Lower leg skin (tissue), 4 donors: Measurements from ENCODE around the gene ODC1. TPM values are rescaled to one million over a fixed set of nuclear protein-coding genes. Genes with fewer than 3 reads are reported as not detected.
"Not testable (repeated sequence)": the region's sequence is repeated elsewhere in the genome, so short reads cannot be mapped to it uniquely, and the experiment has no call there.

Experiments
- DNase-seq, 2 donors: peaks; one replicate each; pipeline ENCODE4 v3.0.0-alpha.2; 2019; ENCODE audit warnings: low spot score in 2 of 2
- H3K4me3 ChIP-seq: fragments of 200-600 bp; sonication (generic); 2 replicates; pipeline ENCODE4 v1.5.1; 2017; ENCODE audit warnings: mild to moderate bottlenecking, low read depth; ENCODE audit not compliant: poor library complexity, severe bottlenecking
- CTCF ChIP-seq, 3 donors: fragments of 450-650 bp; IDR thresholded peaks; one replicate each; pipeline ENCODE4 v1.5.1; 2016; ENCODE audit warnings: antibody characterized with exemption in 3 of 3, mild to moderate bottlenecking in 3 of 3, moderate library complexity in 2 of 3
- POLR2A ChIP-seq, 2 donors: fragments of 450-650 bp; IDR thresholded peaks; one replicate each; pipeline ENCODE4 v1.6.1; 2016 to 2017; ENCODE audit warnings: antibody characterized with exemption in 2 of 2, mild to moderate bottlenecking in 1 of 2, moderate library complexity in 1 of 2
- WGBS, 2 donors: methylation state at CpG; one replicate each; pipeline ENCODE4 v1.1.5; 2018; 5-methylcytosine and 5-hydroxymethylcytosine counted together
- intact Hi-C: fragments of 100-400 bp; cut with DNase I; formaldehyde crosslinking; loops from one replicate; pipeline ENCODE4 v1.15.0; 2023; ENCODE audit warnings: low total_unique reads
- total RNA-seq, 4 donors: library from RNA; depleted of rRNA; stranded (reverse); fragments of >200 nt; gene quantifications; one replicate each; pipeline ENCODE4 v1.1.0, GENCODE V29; 2016

The ODC1 gene
- total RNA-seq, 4 donors from 2014 or later = 11.5 to 19.7 (median 17.8) TPM

DNA sequence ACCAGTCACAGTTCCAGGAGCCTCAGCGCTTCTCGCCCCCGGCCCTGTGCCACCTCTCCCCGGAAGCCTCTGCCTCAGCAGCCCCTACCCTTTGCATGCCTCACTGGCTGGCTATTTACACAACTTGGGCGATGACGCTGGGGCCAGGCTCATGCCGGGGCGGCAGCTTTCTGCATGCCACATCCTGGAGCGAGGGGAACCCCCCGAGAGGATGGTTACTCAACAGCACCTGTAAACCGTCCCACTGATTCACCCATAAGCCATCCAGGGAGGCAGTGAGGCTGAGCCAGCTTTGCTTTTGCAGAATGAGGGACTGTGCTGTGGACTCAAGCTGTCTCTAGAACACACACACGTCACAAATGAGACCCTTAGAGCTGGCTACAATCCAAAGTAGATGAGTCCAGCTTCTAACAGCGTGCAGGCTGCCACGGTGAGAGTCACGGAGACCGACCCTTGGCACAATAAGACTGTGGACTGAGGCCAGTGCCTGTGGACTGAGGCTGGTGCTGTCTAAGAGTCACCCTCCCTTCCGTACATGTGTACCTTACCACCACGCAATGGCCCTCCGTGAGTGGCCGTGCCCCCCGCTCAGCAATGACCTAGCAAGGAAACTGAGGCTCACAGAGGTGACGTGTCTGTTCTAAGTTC is 45.6 kb upstream of the ODC1 start:
- 48 to 56% methylated on average over 22 of the region's 22 CpGs for WGBS, 2 donors
- intact Hi-C loops = no loop called here
- no peak for TF ChIP-seq CTCF (IDR thresholded peaks at IDR 0.05)
- TF ChIP-seq POLR2A (IDR thresholded peaks at IDR 0.05) = no peak
- H3K4me3 ChIP-seq = no peak overlapping the region
- peak; percentile 69 to 89 for DNase-seq

DNA sequence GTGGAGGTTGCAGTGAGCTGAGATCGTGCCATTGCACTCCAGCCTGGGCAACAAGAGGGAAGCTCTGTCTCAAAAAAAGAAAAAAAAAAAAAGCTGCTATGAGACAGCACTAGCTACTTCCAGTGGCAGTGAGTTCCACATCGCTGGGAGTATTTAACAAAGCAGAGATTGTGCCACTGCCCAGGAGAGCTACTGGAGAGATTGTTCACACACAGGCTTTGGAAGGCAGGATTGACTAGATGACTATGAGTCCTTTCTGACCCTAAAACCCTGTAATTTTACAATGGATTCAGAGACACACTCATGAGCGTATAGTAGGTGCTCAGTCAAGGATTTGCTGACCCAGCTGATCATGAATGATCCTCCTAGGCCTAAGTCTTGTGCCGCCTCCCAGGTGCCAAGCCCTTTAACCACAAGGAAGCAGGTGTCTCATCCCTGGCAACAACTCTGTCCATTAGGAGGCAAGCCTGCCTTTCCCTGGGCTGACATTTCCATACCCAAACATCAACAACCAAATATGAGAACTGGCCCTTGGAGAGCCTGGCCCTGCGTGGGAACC is 45.0 kb upstream of the ODC1 start:
- no peak overlapping the region for H3K4me3 ChIP-seq
- DNase-seq = peak in 1 of 2 donors; percentile 28
- no peak for TF ChIP-seq CTCF (IDR thresholded peaks at IDR 0.05)
- TF ChIP-seq POLR2A (IDR thresholded peaks at IDR 0.05) = no peak
- 68 to 81% methylated on average over 5 of the region's 5 CpGs for WGBS, 2 donors
- intact Hi-C loops = no loop called here

- no peak overlapping the region for H3K4me3 ChIP-seq
- DNase-seq = peak in 1 of 2 donors; percentile 71
- WGBS, 2 donors = 91 to 93% methylated on average over 8 of the region's 8 CpGs
- intact Hi-C loops = no loop called here
- no peak for TF ChIP-seq POLR2A (IDR thresholded peaks at IDR 0.05)
- TF ChIP-seq CTCF (IDR thresholded peaks at IDR 0.05) = no peak
These were observed 42.7 kb upstream of the ODC1 start for GRCh38 chr2:10490806-10491291.

- intact Hi-C loops = no loop called here
- WGBS, 2 donors = 66 to 71% methylated on average over 13 of the region's 13 CpGs
- no peak overlapping the region for H3K4me3 ChIP-seq
- DNase-seq = peak in 1 of 2 donors; percentile 53
- TF ChIP-seq POLR2A (IDR thresholded peaks at IDR 0.05) (no peak), CTCF (IDR thresholded peaks at IDR 0.05) (no peak)
These were observed 41.9 kb upstream of the ODC1 start for GRCh38 chr2:10489842-10490555.

GRCh38 chr2:10488142-10488541 is 40.0 kb upstream of the ODC1 start:
- intact Hi-C loops, DNase-seq, H3K4me3 ChIP-seq: not testable (repeated sequence)
- 78 to 90% methylated on average over 8 of the region's 8 CpGs for WGBS, 2 donors

- 86 to 91% methylated on average over 5 of the region's 5 CpGs for WGBS, 2 donors
- H3K4me3 ChIP-seq, intact Hi-C loops: not testable (repeated sequence)
- peak in 1 of 2 donors; percentile 40 for DNase-seq
These were observed 39.6 kb upstream of the ODC1 start for GRCh38 chr2:10487741-10488104.
